ENCODE measurements around the gene BRD4.

BRD4 gene

GRCh38 chr19:15288146-15288963, 44.0 kb downstream of the BRD4 start:
- no peak for DNase-seq

- DNase-seq = no peak
Observed at GRCh38 chr19:15287496-15287895, 44.8 kb downstream of the BRD4 start.

GRCh38 chr19:15286688-15287365, 45.5 kb downstream of the BRD4 start:
- no peak for DNase-seq

GRCh38 chr19:15285896-15286591, 46.3 kb downstream of the BRD4 start:
- DNase-seq = no peak

- no peak for DNase-seq
Observed at GRCh38 chr19:15284896-15285295, 47.4 kb downstream of the BRD4 start.

GRCh38 chr19:15284091-15284490, 48.2 kb downstream of the BRD4 start:
- DNase-seq = no peak

GRCh38 chr19:15283141-15283883, 49.0 kb downstream of the BRD4 start:
- no peak for DNase-seq

- no peak for DNase-seq
Observed at GRCh38 chr19:15282311-15282705, 50.0 kb downstream of the BRD4 start.

- DNase-seq = no peak
Observed at GRCh38 chr19:15280915-15281683, 51.2 kb downstream of the BRD4 start.

- no peak for DNase-seq
Observed at GRCh38 chr19:15280048-15280725, 52.2 kb downstream of the BRD4 start.

GRCh38 chr19:15279326-15279904, 52.9 kb downstream of the BRD4 start:
- no peak for DNase-seq

GRCh38 chr19:15276620-15277215, 55.6 kb downstream of the BRD4 start:
- DNase-seq = no peak

GRCh38 chr19:15274477-15274876, 57.9 kb downstream of the BRD4 start:
- DNase-seq = no peak

GRCh38 chr19:15269806-15270205, 62.5 kb downstream of the BRD4 start:
- DNase-seq = no peak

GRCh38 chr19:15268928-15269253, 63.4 kb downstream of the BRD4 start:
- DNase-seq = no peak

GRCh38 chr19:15268192-15268927, 64.0 kb downstream of the BRD4 start:
- no peak for DNase-seq

GRCh38 chr19:15266683-15267082, 65.7 kb downstream of the BRD4 start:
- DNase-seq = no peak

GRCh38 chr19:15265850-15266248, 66.5 kb downstream of the BRD4 start:
- no peak for DNase-seq

GRCh38 chr19:15265214-15265849, 67.0 kb downstream of the BRD4 start:
- DNase-seq = no peak

GRCh38 chr19:15264933-15265206, 67.5 kb downstream of the BRD4 start:
- no peak for DNase-seq

Measured in stimulated activated naive CD4-positive, alpha-beta T cell (primary cell).